HG03139 (cell line): ENCODE results near the gene MAGEB18.

Experiments used
- ATAC-seq: cut with Tn5 transposase; IDR thresholded peaks from one replicate; pipeline ENCODE4 v1.9.1; 2021; ENCODE audit not compliant: unreplicated experiment

Gene MAGEB18

DNA sequence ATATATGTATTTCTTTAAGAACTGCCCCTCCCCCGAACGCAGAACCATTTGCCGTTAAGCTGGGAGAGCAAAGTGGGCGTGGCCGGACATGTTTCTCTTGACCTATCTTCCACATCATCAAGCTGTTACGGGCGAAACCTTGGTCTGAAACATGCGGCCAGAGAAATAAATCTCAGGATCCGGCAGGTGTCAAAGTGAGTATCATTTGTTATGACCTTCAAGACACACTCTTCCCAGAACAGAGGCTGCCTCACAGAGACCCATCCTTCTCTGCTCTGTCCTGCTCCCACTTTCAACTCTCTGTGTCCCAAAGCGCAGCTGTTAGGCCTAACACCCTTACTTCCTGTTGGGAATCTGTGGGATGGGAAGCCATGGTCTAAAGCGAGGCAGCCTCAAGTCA lies at the start of gene MAGEB18:
Gene MAGEB18, plus strand, starts transcription at position 70 of the 400 bp plus-strand sequence. CDS start 643 bp downstream, outside the sequence.
- ATAC-seq = no peak

DNA sequence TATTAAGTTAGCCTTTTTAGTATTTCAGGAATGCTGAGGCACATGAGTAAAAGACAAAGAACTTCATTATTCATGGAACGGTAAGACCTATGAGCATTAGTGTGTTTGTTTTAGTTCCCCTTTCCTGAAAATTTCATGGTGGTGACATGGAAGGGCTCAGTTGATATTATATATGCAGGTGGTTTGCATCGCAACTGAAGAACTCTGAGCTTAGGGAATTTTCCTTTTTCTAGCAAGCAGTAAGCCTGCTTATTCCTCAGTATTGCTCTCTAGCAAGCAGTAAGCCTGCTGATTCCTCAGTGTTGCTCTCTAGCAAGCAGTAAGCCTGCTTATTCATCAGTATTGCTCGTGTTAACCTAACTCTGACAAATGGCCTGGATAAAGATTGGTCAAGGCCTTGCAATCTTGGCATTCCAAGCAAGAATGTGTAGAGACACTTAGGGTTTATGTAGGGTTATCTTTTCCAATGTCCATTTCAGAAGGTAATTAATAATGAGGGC lies 37.7 kb upstream of the MAGEB18 start:
- ATAC-seq = no peak

DNA sequence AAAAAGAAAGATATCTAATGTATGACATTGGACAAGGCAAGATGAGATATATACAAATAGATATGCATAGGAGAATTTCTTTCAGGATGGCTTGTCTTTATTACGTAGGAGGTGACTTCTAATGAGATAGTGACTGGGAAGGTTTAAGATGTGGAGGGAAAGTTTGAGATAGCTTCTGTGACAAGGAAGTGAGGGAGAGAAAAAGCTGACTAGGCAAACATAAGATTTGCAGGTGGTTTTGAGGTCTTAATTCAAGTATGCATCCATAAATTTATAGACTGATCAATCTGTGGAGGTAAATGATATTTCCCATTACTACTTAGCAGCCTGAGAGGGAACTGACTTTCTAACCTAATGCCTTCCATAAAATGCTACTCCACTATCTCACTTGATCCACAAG lies 29.0 kb upstream of the MAGEB18 start:
- ATAC-seq = no peak

DNA sequence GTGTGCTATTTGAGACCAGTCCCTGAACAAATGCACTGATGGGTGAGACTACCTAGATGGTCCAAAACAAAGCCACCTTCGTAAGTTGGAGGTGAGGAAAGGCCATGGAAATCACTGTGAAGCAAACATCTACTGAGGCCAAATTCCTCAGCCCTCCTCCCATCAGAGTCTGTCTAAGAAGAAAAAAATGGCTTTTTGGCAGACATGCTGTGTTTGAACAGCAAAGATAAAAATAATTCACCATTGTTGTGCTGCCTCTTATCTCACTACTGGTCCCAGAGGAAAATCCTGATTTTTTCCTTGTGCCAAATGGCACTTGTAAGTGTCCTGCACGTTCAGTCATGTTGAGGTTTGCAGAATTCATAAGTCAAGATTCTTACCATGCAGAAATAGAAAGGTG lies 7.9 kb downstream of the MAGEB18 start:
- no peak for ATAC-seq

DNA sequence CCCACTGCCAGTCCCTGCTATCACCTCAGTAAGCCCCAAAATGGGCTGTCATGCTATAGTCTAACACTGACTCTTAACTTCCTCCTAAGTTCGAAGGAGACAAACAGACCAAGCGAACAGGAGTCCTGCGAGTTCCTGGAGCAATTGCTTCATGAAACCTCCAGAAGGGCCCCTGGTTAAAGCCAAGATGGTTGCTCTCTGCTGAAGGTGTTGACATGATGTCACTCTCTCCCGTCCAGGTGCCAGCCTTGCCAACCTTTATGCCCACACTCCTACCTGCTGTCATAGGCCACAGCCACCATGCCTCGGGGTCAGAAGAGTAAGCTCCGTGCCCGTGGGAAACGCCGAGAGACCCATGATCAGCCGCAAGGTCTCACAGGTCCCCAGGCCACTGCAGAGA lies 22.2 kb downstream of the MAGEB18 start, which contains the start of gene MAGEB6B:
Gene MAGEB6B, plus strand, starts transcription at position 301 of the 400 bp plus-strand sequence. Its CDS starts 0 bp downstream, at position 301.
- ATAC-seq = no peak
